Fibroblast of lung (primary cell): ENCODE results near the gene LIPT1. TPM values are rescaled to one million over a fixed set of nuclear protein-coding genes. Genes with fewer than 3 reads are reported as not detected.

ENCODE experiments used
- DNase-seq, 2 donors: peaks; one replicate each; pipeline versions ENCODE4 v3.0.0 to v3.0.0-alpha.2; 2010; ENCODE audit warnings: low read depth in 2 of 2
- H2AFZ ChIP-seq: 2 replicates; pipeline ENCODE4 v1.5.1; 2012; ENCODE audit warnings: low read length, control low read depth, inconsistent platforms
- H3K27ac ChIP-seq: 2 replicates; pipeline ENCODE4 v1.5.1; 2011; ENCODE audit warnings: low read length, control low read depth; ENCODE audit not compliant: insufficient read depth
- H3K27me3 ChIP-seq: 2 replicates; pipeline ENCODE4 v1.5.1; 2011; ENCODE audit warnings: mild to moderate bottlenecking, low read length; ENCODE audit not compliant: control insufficient read depth, insufficient read depth
- H3K36me3 ChIP-seq: 2 replicates; pipeline ENCODE4 v1.5.1; 2011; ENCODE audit warnings: low read length; ENCODE audit not compliant: control insufficient read depth, insufficient read depth
- H3K4me1 ChIP-seq: 2 replicates; pipeline ENCODE4 v1.5.1; 2011; ENCODE audit warnings: low read length; ENCODE audit not compliant: control insufficient read depth, insufficient read depth; ENCODE audit errors: extremely low read depth
- H3K4me2 ChIP-seq: 2 replicates; pipeline ENCODE4 v1.5.1; 2011; ENCODE audit warnings: low read length, control low read depth; ENCODE audit not compliant: insufficient read depth; ENCODE audit errors: extremely low read depth
- H3K4me3 ChIP-seq, 4 experiments: fragments of 200-600 bp in 1 of 4; sonication (generic) in 1 of 4; replicated peaks in 1 of 4; 2 replicates each; pipeline ENCODE4 v1.5.1; 2011 to 2016; ENCODE audit warnings: low read length in 4 of 4, low read depth in 3 of 4, mild to moderate bottlenecking in 3 of 4, control low read depth in 2 of 4, inconsistent platforms in 1 of 4, mixed read lengths in 1 of 4; ENCODE audit not compliant: insufficient read depth in 1 of 4; ENCODE audit errors: control extremely low read depth in 1 of 4
- H3K79me2 ChIP-seq: 2 replicates; pipeline ENCODE4 v1.5.1; 2012; ENCODE audit warnings: mild to moderate bottlenecking, low read length, inconsistent platforms; ENCODE audit not compliant: control insufficient read depth, insufficient read depth
- H3K9ac ChIP-seq: 2 replicates; pipeline ENCODE4 v1.5.1; 2011; ENCODE audit warnings: mild to moderate bottlenecking, low read length, control low read depth; ENCODE audit not compliant: insufficient read depth
- H3K9me3 ChIP-seq: 2 replicates; pipeline ENCODE4 v1.5.1; 2012; ENCODE audit warnings: low read depth, low read length; ENCODE audit not compliant: control insufficient read depth, insufficient read depth
- H4K20me1 ChIP-seq: 2 replicates; pipeline ENCODE4 v1.5.1; 2011; ENCODE audit warnings: low read length; ENCODE audit not compliant: control insufficient read depth, insufficient read depth; ENCODE audit errors: extremely low read depth
- EZH2 ChIP-seq: IDR thresholded peaks from 2 replicates; pipeline ENCODE4 v1.5.1; 2012; ENCODE audit warnings: low read length, control low read depth, mild to moderate bottlenecking; ENCODE audit errors: missing control alignments
- polyA plus RNA-seq, 2 donors: library from polyadenylated mRNA; depleted of rRNA in 1 of 2; stranded (reverse) in 1 of 2; unstranded in 1 of 2; fragments of >200 nt; gene quantifications; 2 replicates each; pipeline ENCODE4 v1.2.1, GENCODE V29; 2011 to 2012; ENCODE audit warnings: missing spikeins in 1 of 2
- total RNA-seq: library from RNA; depleted of rRNA; stranded (reverse); fragments of >200 nt; gene quantifications from 2 replicates; pipeline ENCODE4 v1.2.1, GENCODE V29; 2014
- TF ChIP-seq, protein P1 (sequence below), 2 donors: IDR thresholded peaks in 1 of 2; conservative IDR thresholded peaks in 1 of 2; 1 replicate in 1 of 2; 2 replicates in 1 of 2; pipeline ENCODE4 v1.5.1; 2011 to 2012; ENCODE audit warnings: low read length in 2 of 2, control low read depth in 1 of 2, inconsistent platforms in 1 of 2, low read depth in 1 of 2, mild to moderate bottlenecking in 1 of 2

The LIPT1 gene
- total and polyA plus RNA-seq, 2 donors (not counting 1 experiment from before 2014, with no cell fraction given): 5.9 to 7.6 TPM

DNA sequence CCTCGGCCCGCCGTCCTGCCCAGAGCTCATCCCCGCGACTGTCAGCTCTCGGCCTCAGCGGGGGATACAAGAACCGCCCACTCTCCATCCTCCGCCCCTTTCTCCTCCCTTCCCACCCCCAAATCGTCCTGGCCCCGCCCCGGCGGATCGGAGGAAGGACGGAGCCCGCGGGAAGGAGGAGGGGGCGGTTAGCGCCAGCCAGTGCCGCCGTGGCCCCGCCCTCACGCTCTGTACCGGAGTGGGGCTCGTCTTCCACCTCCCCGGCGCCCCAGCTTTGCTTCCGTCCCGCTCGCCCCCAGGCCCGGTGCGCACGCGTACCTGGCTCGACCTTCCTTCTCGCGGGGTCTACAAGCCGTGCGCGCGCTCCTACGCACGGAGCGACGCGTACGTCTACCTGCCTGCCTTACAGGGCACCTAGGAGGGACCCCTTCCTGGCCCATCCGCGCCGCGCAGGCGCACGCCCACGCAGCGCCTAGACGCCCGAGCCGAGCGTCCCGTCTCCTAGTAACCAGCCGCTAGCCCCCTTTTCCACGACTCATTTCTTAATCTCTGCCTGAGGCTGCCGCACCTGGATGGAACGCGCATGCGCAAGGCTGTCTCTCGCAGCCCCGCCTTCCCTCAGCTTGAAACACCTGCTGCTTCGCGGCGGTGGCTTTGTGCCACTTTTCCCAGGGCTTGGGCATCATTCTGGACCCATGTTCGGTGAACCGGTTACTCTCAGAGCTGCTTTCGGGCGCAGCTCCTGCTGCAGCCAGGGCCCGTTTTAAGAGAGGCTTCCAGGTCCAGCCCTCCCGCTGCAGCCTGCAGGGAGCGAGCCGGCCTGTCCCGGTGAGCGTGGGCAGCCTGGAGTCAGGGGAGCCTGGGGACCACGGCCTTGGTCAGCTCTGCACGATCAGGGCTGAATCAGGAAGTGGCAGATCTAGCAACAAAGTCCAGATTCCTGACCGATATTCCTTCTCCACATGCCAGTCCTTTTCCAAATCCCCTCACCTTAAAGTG, 13.4 kb upstream of the LIPT1 start, which contains the start of gene C2orf15:
C2orf15 (plus strand) TSS at position 598 of the 999 bp plus-strand sequence. CDS start 8,852 bp downstream, outside the sequence.
- Histone ChIP-seq H3K79me2 (no peaks in the 10 kb centered on the region), H3K9ac (peak within 1 kb of the TSS; percentile 42), H3K4me1 (peaks cover 2% of the 10 kb centered on the region), H3K36me3 (no peaks in the 10 kb centered on the region), H2AFZ (peak within 1 kb of the TSS; percentile 87), H3K27ac (no peak within 1 kb of the TSS), H3K4me3 (peak within 1 kb of the TSS; percentile 63 to 91 (median 74)), H3K4me2 (peak within 1 kb of the TSS; percentile 85), H4K20me1 (no peaks in the 10 kb centered on the region), H3K27me3 (no peaks in the 10 kb centered on the region), H3K9me3 (no peaks in the 10 kb centered on the region)
- no peak for TF ChIP-seq EZH2
- TF ChIP-seq, protein P1, sequence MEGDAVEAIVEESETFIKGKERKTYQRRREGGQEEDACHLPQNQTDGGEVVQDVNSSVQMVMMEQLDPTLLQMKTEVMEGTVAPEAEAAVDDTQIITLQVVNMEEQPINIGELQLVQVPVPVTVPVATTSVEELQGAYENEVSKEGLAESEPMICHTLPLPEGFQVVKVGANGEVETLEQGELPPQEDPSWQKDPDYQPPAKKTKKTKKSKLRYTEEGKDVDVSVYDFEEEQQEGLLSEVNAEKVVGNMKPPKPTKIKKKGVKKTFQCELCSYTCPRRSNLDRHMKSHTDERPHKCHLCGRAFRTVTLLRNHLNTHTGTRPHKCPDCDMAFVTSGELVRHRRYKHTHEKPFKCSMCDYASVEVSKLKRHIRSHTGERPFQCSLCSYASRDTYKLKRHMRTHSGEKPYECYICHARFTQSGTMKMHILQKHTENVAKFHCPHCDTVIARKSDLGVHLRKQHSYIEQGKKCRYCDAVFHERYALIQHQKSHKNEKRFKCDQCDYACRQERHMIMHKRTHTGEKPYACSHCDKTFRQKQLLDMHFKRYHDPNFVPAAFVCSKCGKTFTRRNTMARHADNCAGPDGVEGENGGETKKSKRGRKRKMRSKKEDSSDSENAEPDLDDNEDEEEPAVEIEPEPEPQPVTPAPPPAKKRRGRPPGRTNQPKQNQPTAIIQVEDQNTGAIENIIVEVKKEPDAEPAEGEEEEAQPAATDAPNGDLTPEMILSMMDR (conservative IDR thresholded peaks at IDR 0.05 in 1 of 2, IDR thresholded peaks at IDR 0.05 in 1 of 2; ENCODE audit: low read depth in 1 of 2, low read length in 2 of 2): no peak
- peak; percentile 78 to 82 for DNase-seq

DNA sequence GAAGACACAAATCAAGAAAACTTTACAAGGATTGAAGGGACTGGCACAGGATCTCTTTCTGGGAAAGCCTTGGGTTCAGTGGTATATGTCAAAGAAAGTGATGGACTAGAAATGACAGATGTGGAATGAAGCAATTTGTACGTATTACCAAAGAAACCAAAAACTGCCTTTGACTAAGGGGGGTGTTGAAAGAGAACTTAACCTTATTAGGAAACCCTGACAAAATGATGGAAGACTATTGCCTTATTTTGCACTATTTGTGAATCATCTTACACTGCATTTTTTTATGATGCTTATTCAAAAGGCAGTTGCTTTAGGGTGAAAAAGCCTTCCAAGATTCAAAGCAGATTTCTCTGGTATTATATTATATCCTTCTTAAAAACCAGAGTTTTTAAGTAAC, 4.1 kb upstream of the LIPT1 start:
- DNase-seq: peak; percentile 23 to 62
- no peak overlapping the region for H2AFZ ChIP-seq
- H3K27me3 ChIP-seq: no peaks in the 10 kb centered on the region

More for the DNA sequence above, 4.1 kb upstream of the LIPT1 start:
- TF ChIP-seq EZH2: no peak
- TF ChIP-seq, protein P1 (conservative IDR thresholded peaks at IDR 0.05 in 1 of 2, IDR thresholded peaks at IDR 0.05 in 1 of 2; ENCODE audit: low read depth in 1 of 2, low read length in 2 of 2): no peak
- Histone ChIP-seq H3K36me3 (no peaks in the 10 kb centered on the region), H4K20me1 (no peaks in the 10 kb centered on the region), H3K27ac (no peak overlapping the region), H3K4me3 (no peak overlapping the region), H3K4me2 (no peak overlapping the region), H3K9ac (no peak overlapping the region), H3K9me3 (no peaks in the 10 kb centered on the region), H3K4me1 (no peaks in the 10 kb centered on the region), H3K79me2 (no peaks in the 10 kb centered on the region)
